ENCODE results near the gene ATP1B1. TPM values are rescaled to one million over a fixed set of nuclear protein-coding genes. Genes with fewer than 3 reads are reported as not detected.

Gene ATP1B1
- total and polyA plus RNA-seq, 2 of the 13 experiments (the other 11 are each of a cell fraction or from before 2014, with no cell fraction given), result 134 to 135 TPM

- TF ChIP-seq MXD1 (CRISPR knock-in tag; IDR thresholded peaks at IDR 0.05), result no peak
- TF ChIP-seq ETS1 (CRISPR knock-in tag; IDR thresholded peaks at IDR 0.05), result no peak
- TF ChIP-seq FOXA3 (CRISPR knock-in tag; IDR thresholded peaks at IDR 0.05), result no peak
- TF ChIP-seq PCBP1 (IDR thresholded peaks at IDR 0.05; ENCODE audit: borderline replicate concordance, low read depth, low read length), result no peak
- TF ChIP-seq MED1 (CRISPR knock-in tag; IDR thresholded peaks at IDR 0.05), result peak; percentile 40; the same call in 1 of the 2 replicates
- TF ChIP-seq GABPA (IDR thresholded peaks at IDR 0.05; ENCODE audit: low read depth, low read length), result no peak
- TF ChIP-seq GABPA (CRISPR knock-in tag; IDR thresholded peaks at IDR 0.05; ENCODE audit: low read depth), result no peak
- TF ChIP-seq ZNF660 (CRISPR knock-in tag; IDR thresholded peaks at IDR 0.05; ENCODE audit: borderline replicate concordance, low read depth), result no peak
- TF ChIP-seq GRHL1 (CRISPR knock-in tag; conservative IDR thresholded peaks at IDR 0.05), result no peak
- TF ChIP-seq ZNF704 (CRISPR knock-in tag; IDR thresholded peaks at IDR 0.05; ENCODE audit: borderline replicate concordance), result no peak
- no peak for TF ChIP-seq ZNF784 (CRISPR knock-in tag; IDR thresholded peaks at IDR 0.05; ENCODE audit: borderline replicate concordance)
- peak; percentile 60 for TF ChIP-seq PAXIP1 (CRISPR knock-in tag; conservative IDR thresholded peaks at IDR 0.05)
- TF ChIP-seq ZNF644 (CRISPR knock-in tag; IDR thresholded peaks at IDR 0.05; ENCODE audit: low read depth), result peak; percentile 55; the same call in 1 of the 2 replicates
- 0 out of 2 replicates have a peak, but pooled peaks have one; percentile 8 for TF ChIP-seq RFX5 (IDR thresholded peaks at IDR 0.05; ENCODE audit: low read depth, low read length)
- TF ChIP-seq MXI1 (IDR thresholded peaks at IDR 0.05; ENCODE audit: borderline replicate concordance, low read depth, low read length), result 0 out of 3 replicates have a peak, but pooled peaks have one; percentile 4
- TF ChIP-seq SALL1 (CRISPR knock-in tag; IDR thresholded peaks at IDR 0.05), result peak; percentile 41
- no peak for TF ChIP-seq MIXL1 (CRISPR knock-in tag; IDR thresholded peaks at IDR 0.05)
- TF ChIP-seq U2AF2 (IDR thresholded peaks at IDR 0.05; ENCODE audit: low read depth, low read length), result no peak
- TF ChIP-seq SMAD3 (CRISPR knock-in tag; IDR thresholded peaks at IDR 0.05), result peak; percentile 49; the same call in 1 of the 2 replicates
These were observed 19.7 kb upstream of the ATP1B1 start (continued) for GRCh38 chr1:169086603-169087455.
